H9 (cell line): ENCODE results near the gene SLAMF7. TPM values are rescaled to one million over a fixed set of nuclear protein-coding genes. Genes with fewer than 3 reads are reported as not detected.

ENCODE experiments used
- DNase-seq: peaks from one replicate; pipeline ENCODE4 v3.0.0-alpha.2; 2017
- H2AFZ ChIP-seq: one replicate; pipeline ENCODE4 v1.6.1; 2013; ENCODE audit warnings: mild to moderate bottlenecking, low read length, control low read depth, moderate library complexity
- H2AK5ac ChIP-seq: 2 replicates; pipeline ENCODE4 v1.6.1; 2013; ENCODE audit warnings: low read length, control low read depth, mixed read lengths; ENCODE audit not compliant: insufficient read length
- H2BK120ac ChIP-seq: one replicate; pipeline ENCODE4 v1.6.1; 2013; ENCODE audit warnings: low read depth, mild to moderate bottlenecking, low read length, control low read depth, inconsistent platforms; ENCODE audit not compliant: poor library complexity, severe bottlenecking
- H2BK12ac ChIP-seq: 2 replicates; pipeline ENCODE4 v1.6.1; 2013; ENCODE audit warnings: low read length, control low read depth, mixed read lengths, low read depth; ENCODE audit not compliant: insufficient read length
- H2BK15ac ChIP-seq: 2 replicates; pipeline ENCODE4 v1.6.1; 2013; ENCODE audit warnings: low read depth, low read length, control low read depth
- H2BK20ac ChIP-seq: one replicate; pipeline ENCODE4 v1.6.1; 2013; ENCODE audit warnings: low read depth, mild to moderate bottlenecking, low read length, control low read depth, inconsistent platforms; ENCODE audit not compliant: poor library complexity, severe bottlenecking
- H2BK5ac ChIP-seq: 2 replicates; pipeline ENCODE4 v1.6.1; 2013; ENCODE audit warnings: low read length, control low read depth, mixed read lengths; ENCODE audit not compliant: insufficient read length
- H3K14ac ChIP-seq: 2 replicates; pipeline ENCODE4 v1.6.1; 2013; ENCODE audit warnings: low read length, control low read depth; ENCODE audit not compliant: insufficient read depth
- H3K18ac ChIP-seq: 2 replicates; pipeline ENCODE4 v1.6.1; 2013; ENCODE audit warnings: low read depth, mild to moderate bottlenecking, mixed read lengths, low read length, control low read depth; ENCODE audit not compliant: insufficient read length
- H3K23ac ChIP-seq: 2 replicates; pipeline ENCODE4 v1.6.1; 2013; ENCODE audit warnings: low read length, control low read depth, mixed read lengths, low read depth; ENCODE audit not compliant: insufficient read length
- H3K23me2 ChIP-seq: 2 replicates; pipeline ENCODE4 v1.6.1; 2013; ENCODE audit warnings: low read depth, mild to moderate bottlenecking, mixed read lengths, low read length, control low read depth; ENCODE audit not compliant: insufficient read length, poor library complexity, severe bottlenecking
- H3K27ac ChIP-seq: 2 replicates; pipeline ENCODE4 v1.5.1; 2013; ENCODE audit warnings: low read length, control low read depth, mixed read lengths, low read depth; ENCODE audit not compliant: insufficient read length
- H3K27me3 ChIP-seq: 2 replicates; pipeline ENCODE4 v1.6.1; 2013; ENCODE audit warnings: low read length, control low read depth, inconsistent platforms; ENCODE audit not compliant: insufficient read depth
- H3K4ac ChIP-seq: 2 replicates; pipeline ENCODE4 v1.6.1; 2013; ENCODE audit warnings: low read depth, mild to moderate bottlenecking, control low read depth, inconsistent platforms, low read length, moderate library complexity
- H3K4me1 ChIP-seq: 2 replicates; pipeline ENCODE4 v1.6.1; 2013; ENCODE audit warnings: low read length, control low read depth, inconsistent platforms; ENCODE audit not compliant: insufficient read depth
- H3K4me2 ChIP-seq: 2 replicates; pipeline ENCODE4 v1.6.1; 2013; ENCODE audit warnings: low read length, control low read depth, mixed read lengths; ENCODE audit not compliant: insufficient read length, insufficient read depth
- H3K56ac ChIP-seq: 2 replicates; pipeline ENCODE4 v1.6.1; 2013; ENCODE audit warnings: low read depth, mild to moderate bottlenecking, mixed read lengths, low read length, control low read depth; ENCODE audit not compliant: insufficient read length
- H3K79me1 ChIP-seq: 2 replicates; pipeline ENCODE4 v1.6.1; 2013; ENCODE audit warnings: low read depth, mild to moderate bottlenecking, moderate library complexity, low read length, control low read depth, inconsistent platforms; ENCODE audit not compliant: insufficient read depth, poor library complexity, severe bottlenecking
- H3K79me2 ChIP-seq: 2 replicates; pipeline ENCODE4 v1.6.1; 2013; ENCODE audit warnings: low read length, control low read depth, inconsistent platforms; ENCODE audit not compliant: insufficient read depth
- H3K9ac ChIP-seq: 2 replicates; pipeline ENCODE4 v1.6.1; 2013; ENCODE audit warnings: low read length, control low read depth, mixed read lengths; ENCODE audit not compliant: insufficient read length; ENCODE audit errors: extremely low read depth
- H3K9me3 ChIP-seq: one replicate; pipeline ENCODE4 v1.6.1; 2013; ENCODE audit warnings: low read depth, low read length, inconsistent platforms; ENCODE audit not compliant: control insufficient read depth
- H3T11ph ChIP-seq: one replicate; pipeline ENCODE4 v1.6.1; 2013; ENCODE audit warnings: mild to moderate bottlenecking, low read length, control low read depth, inconsistent platforms
- H4K20me1 ChIP-seq: one replicate; pipeline ENCODE4 v1.6.1; 2013; ENCODE audit not compliant: control insufficient read depth, insufficient read length, insufficient read depth
- H4K5ac ChIP-seq: 2 replicates; pipeline ENCODE4 v1.6.1; 2013; ENCODE audit warnings: low read depth, mild to moderate bottlenecking, mixed read lengths, low read length, control low read depth; ENCODE audit not compliant: insufficient read length
- H4K8ac ChIP-seq: replicated peaks from 2 replicates; pipeline ENCODE4 v1.6.1; 2013; ENCODE audit warnings: low read length, control low read depth, mixed read lengths, low read depth; ENCODE audit not compliant: insufficient read length
- H4K91ac ChIP-seq: 2 replicates; pipeline ENCODE4 v1.6.1; 2013; ENCODE audit warnings: low read depth, mild to moderate bottlenecking, moderate library complexity, mixed read lengths, low read length, control low read depth; ENCODE audit not compliant: insufficient read length
- H3K27ac Mint-ChIP-seq, 3 experiments: 2 replicates in 2 of 3; 3 replicates in 1 of 3; pipeline ENCODE4 v1.8.0; 2020 to 2021; ENCODE audit warnings: mixed read lengths in 3 of 3, mild to moderate bottlenecking in 1 of 3, moderate library complexity in 1 of 3
- H3K27me3 Mint-ChIP-seq: 2 replicates; pipeline ENCODE4 v1.8.0; 2021; ENCODE audit warnings: low read depth, mild to moderate bottlenecking, moderate library complexity, mixed read lengths
- H3K36me3 Mint-ChIP-seq, 3 experiments: 2 replicates in 2 of 3; 3 replicates in 1 of 3; pipeline ENCODE4 v1.8.0; 2020 to 2021; ENCODE audit warnings: low read depth in 3 of 3, mixed read lengths in 3 of 3; ENCODE audit not compliant: insufficient read depth in 1 of 3
- H3K4me1 Mint-ChIP-seq, 2 experiments: 2 replicates each; pipeline ENCODE4 v1.8.0; 2020; ENCODE audit warnings: mixed read lengths in 2 of 2
- H3K4me3 Mint-ChIP-seq, 2 experiments: 2 replicates in 1 of 2; 3 replicates in 1 of 2; pipeline ENCODE4 v1.8.0; 2020 to 2021; ENCODE audit warnings: mild to moderate bottlenecking in 2 of 2, mixed read lengths in 2 of 2, moderate library complexity in 1 of 2
- H3K9me3 Mint-ChIP-seq, 2 experiments: 2 replicates in 1 of 2; 3 replicates in 1 of 2; pipeline ENCODE4 v1.8.0; 2020; ENCODE audit warnings: mild to moderate bottlenecking in 2 of 2, mixed read lengths in 2 of 2, moderate library complexity in 1 of 2
- CTCF ChIP-seq: fragments of 200-600 bp; sonication (generic); conservative IDR thresholded peaks from 3 replicates; pipeline ENCODE4 v1.8.0; 2021; ENCODE audit warnings: antibody characterized with exemption, mild to moderate bottlenecking
- WGBS: extraction: QIAGEN DNeasy Blood & Tissue Kit; methylation state at CpG from one replicate; pipeline ENCODE4 v1.1.7; 2013; ENCODE audit warnings: missing lambda C conversion rate, low lambda C conversion rate, mixed read lengths; ENCODE audit not compliant: insufficient read length; ENCODE audit errors: extremely low coverage; 5-methylcytosine and 5-hydroxymethylcytosine counted together
- total RNA-seq: library from RNA; stranded (reverse); gene quantifications from 2 replicates; pipeline ENCODE4 v1.2.1, GENCODE V29; 2021

SLAMF7 gene
- total RNA-seq, 1 experiment from 2014 or later: not detected

GRCh38 chr1:160708801-160709200 lies 30.2 kb upstream of the SLAMF7 start:
- Mint-ChIP-seq H3K4me3 (no peak overlapping the region), H3K27me3 (peaks cover 1% of the 10 kb centered on the region; the same call in 1 of the 2 replicates), H3K36me3 (no peaks in the 10 kb centered on the region), H3K9me3 (no peaks in the 10 kb centered on the region), H3K4me1 (peaks cover 2% of the 10 kb centered on the region in 2 experiments; a peak in 2 of 4 replicates), H3K27ac (no peak overlapping the region)
- DNase-seq: no peak
- Histone ChIP-seq H3T11ph (no peak overlapping the region), H3K23ac (no peak overlapping the region), H2BK15ac (no peak overlapping the region), H3K56ac (no peak overlapping the region), H4K91ac (no peak overlapping the region), H2BK5ac (no peak overlapping the region), H3K79me1 (no peaks in the 10 kb centered on the region), H4K8ac (no peak overlapping the region), H3K4me1 (no peaks in the 10 kb centered on the region), H3K27me3 (no peaks in the 10 kb centered on the region), H3K9me3 (no peaks in the 10 kb centered on the region), H3K18ac (no peak overlapping the region), H3K4me2 (no peak overlapping the region), H4K5ac (no peak overlapping the region), H4K20me1 (no peaks in the 10 kb centered on the region), H3K27ac (no peak overlapping the region), H3K9ac (no peak overlapping the region), H2BK120ac (no peak overlapping the region), H3K23me2 (no peaks in the 10 kb centered on the region), H2BK12ac (no peak overlapping the region), H2AFZ (no peak overlapping the region), H2AK5ac (no peak overlapping the region), H3K79me2 (no peaks in the 10 kb centered on the region), H3K14ac (no peak overlapping the region), H3K4ac (no peak overlapping the region), H2BK20ac (no peak overlapping the region)
- no CpG with 5 or more reads among the region's 4 CpGs for WGBS
- no peak for TF ChIP-seq CTCF
